Transverse colon (tissue), 4 donors: ENCODE measurements around the gene TAL1.

ENCODE experiments used
- CTCF ChIP-seq, 5 experiments: fragments of 200-600 bp in 3 of 5; fragments of 450-650 bp in 2 of 5; sonication (generic) in 3 of 5; IDR thresholded peaks; 1 replicate in 2 of 5; 2 replicates in 3 of 5; pipeline ENCODE4 v1.5.1; 2016 to 2017; ENCODE audit warnings: antibody characterized with exemption in 5 of 5, inconsistent platforms in 3 of 5, mild to moderate bottlenecking in 2 of 5, moderate library complexity in 1 of 5
- POLR2A ChIP-seq: fragments of 450-650 bp; IDR thresholded peaks from one replicate; pipeline ENCODE4 v1.6.1; 2016; ENCODE audit warnings: antibody characterized with exemption, mild to moderate bottlenecking, moderate library complexity
- POLR2AphosphoS5 ChIP-seq, 3 donors: sonication (generic); formaldehyde crosslinking; IDR thresholded peaks; one replicate each; pipeline ENCODE4 v1.6.1; 2016; ENCODE audit warnings: antibody characterized with exemption in 3 of 3

GRCh38 chr1:47190857-47191256 lies 41.2 kb downstream of the TAL1 start:
- TF ChIP-seq CTCF (IDR thresholded peaks at IDR 0.05) (no peak), POLR2A (no peak), POLR2AphosphoS5 (IDR thresholded peaks at IDR 0.05) (no peak)
